Neural crest cell (in vitro differentiated cells): ENCODE data around the gene LIN7B. TPM values are rescaled to one million over a fixed set of nuclear protein-coding genes. Genes with fewer than 3 reads are reported as not detected.

Source experiments
- DNase-seq: peaks from one replicate; pipeline ENCODE4 v3.0.0; 2021; ENCODE audit warnings: low read depth, mixed read lengths, low spot score
- H3K27ac Mint-ChIP-seq: one replicate; pipeline ENCODE4 v1.8.0; 2021; ENCODE audit warnings: mild to moderate bottlenecking, mixed read lengths; ENCODE audit not compliant: unreplicated experiment
- H3K27me3 Mint-ChIP-seq: 2 replicates; pipeline ENCODE4 v1.8.0; 2021; ENCODE audit warnings: low read depth, mild to moderate bottlenecking, mixed read lengths
- H3K36me3 Mint-ChIP-seq: 2 replicates; pipeline ENCODE4 v1.8.0; 2021; ENCODE audit warnings: low read depth, mild to moderate bottlenecking, mixed read lengths
- H3K4me1 Mint-ChIP-seq: 2 replicates; pipeline ENCODE4 v1.8.0; 2021; ENCODE audit warnings: mixed read lengths
- H3K4me3 Mint-ChIP-seq: one replicate; pipeline ENCODE4 v1.8.0; 2021; ENCODE audit warnings: mild to moderate bottlenecking, mixed read lengths
- H3K9me3 Mint-ChIP-seq: 2 replicates; pipeline ENCODE4 v1.8.0; 2021; ENCODE audit warnings: mixed read lengths
- CTCF ChIP-seq: fragments of 200-600 bp; sonication (generic); conservative IDR thresholded peaks from 2 replicates; pipeline ENCODE4 v1.5.0; 2021; ENCODE audit warnings: antibody characterized with exemption, mild to moderate bottlenecking
- total RNA-seq: library from RNA; stranded (reverse); gene quantifications from 2 replicates; pipeline ENCODE4 v1.2.1, GENCODE V29; 2021

Gene LIN7B
- total RNA-seq, 1 donor from 2014 or later: 5.4 TPM

- H3K9me3 Mint-ChIP-seq: no peaks in the 10 kb centered on the region
- no peak overlapping the region for H3K27ac Mint-ChIP-seq
- H3K36me3 Mint-ChIP-seq: peaks cover 19% of the 10 kb centered on the region
- peaks cover 3% of the 10 kb centered on the region for H3K27me3 Mint-ChIP-seq
- TF ChIP-seq CTCF: peak; percentile 85
- H3K4me1 Mint-ChIP-seq: peaks cover 5% of the 10 kb centered on the region
- peak overlapping the region; percentile 87 for H3K4me3 Mint-ChIP-seq
- peak; percentile 63 for DNase-seq
Observed at GRCh38 chr19:49106648-49107135, 7.5 kb upstream of the LIN7B start.

- Mint-ChIP-seq H3K4me3 (no peak overlapping the region), H3K4me1 (peaks cover 5% of the 10 kb centered on the region), H3K9me3 (no peaks in the 10 kb centered on the region), H3K27ac (no peak overlapping the region), H3K36me3 (peaks cover 19% of the 10 kb centered on the region), H3K27me3 (peaks cover 3% of the 10 kb centered on the region)
- DNase-seq: no peak
- no peak for TF ChIP-seq CTCF
Observed at GRCh38 chr19:49107625-49108459, 6.3 kb upstream of the LIN7B start.

- Mint-ChIP-seq H3K27me3 (peaks cover 12% of the 10 kb centered on the region), H3K36me3 (peaks cover 19% of the 10 kb centered on the region), H3K4me3 (peak overlapping the region; percentile 50), H3K27ac (no peak overlapping the region), H3K4me1 (peaks cover 15% of the 10 kb centered on the region), H3K9me3 (no peaks in the 10 kb centered on the region)
- no peak for DNase-seq
- TF ChIP-seq CTCF: no peak
Observed at GRCh38 chr19:49109051-49109450, 5.1 kb upstream of the LIN7B start.

GRCh38 chr19:49109569-49110233, 4.5 kb upstream of the LIN7B start:
- TF ChIP-seq CTCF: no peak
- H3K4me1 Mint-ChIP-seq: peaks cover 15% of the 10 kb centered on the region
- peaks cover 12% of the 10 kb centered on the region for H3K27me3 Mint-ChIP-seq
- H3K27ac Mint-ChIP-seq: no peak overlapping the region
- no peaks in the 10 kb centered on the region for H3K9me3 Mint-ChIP-seq
- no peak for DNase-seq
- H3K36me3 Mint-ChIP-seq: peaks cover 18% of the 10 kb centered on the region
- peak overlapping the region; percentile 50 for H3K4me3 Mint-ChIP-seq

GRCh38 chr19:49110567-49110966, 3.6 kb upstream of the LIN7B start:
- Mint-ChIP-seq H3K4me3 (peak overlapping the region; percentile 84), H3K27me3 (peaks cover 15% of the 10 kb centered on the region), H3K4me1 (peaks cover 21% of the 10 kb centered on the region), H3K27ac (no peak overlapping the region), H3K9me3 (no peaks in the 10 kb centered on the region), H3K36me3 (peaks cover 17% of the 10 kb centered on the region)
- no peak for TF ChIP-seq CTCF
- DNase-seq: no peak
